ENCODE measurements around the gene SNHG17. TPM values are rescaled to one million over a fixed set of nuclear protein-coding genes. Genes with fewer than 3 reads are reported as not detected.

The SNHG17 gene
- total and polyA plus RNA-seq, 2 donors (not counting 1 experiment from before 2014, with no cell fraction given): 49.6 to 78.0 TPM

Small RNAs within 50 kb of the gene (small RNA-seq; reads per million reads assigned to genes)
- gene RF00056 (ENCODE audit: insufficient read length, low read depth, low replicate concordance) (not detected), gene SNORA60 (ENCODE audit: insufficient read length, low read depth, low replicate concordance) (12.3 reads per million, percentile 85 among the genes with 10 or more reads in this experiment), gene SNORA71A (ENCODE audit: insufficient read length, low read depth, low replicate concordance) (6.1 reads per million, percentile 74 among the genes with 10 or more reads in this experiment), gene SNORA71B (ENCODE audit: insufficient read length, low read depth, low replicate concordance) (376 reads per million, percentile 97 among the genes with 10 or more reads in this experiment), gene SNORA71C (ENCODE audit: insufficient read length, low read depth, low replicate concordance) (not detected), gene SNORA71D (ENCODE audit: insufficient read length, low read depth, low replicate concordance) (60.9 reads per million, percentile 94 among the genes with 10 or more reads in this experiment), gene SNORA71E (ENCODE audit: insufficient read length, low read depth, low replicate concordance) (not detected)

Other genes with a start within 250 kb of the SNHG17 start
- not detected in 2 replicates for gene KIAA1755, start 174.6 kb downstream of the SNHG17 start, total RNA-seq
- not detected in 2 replicates for gene KIAA1755, start 174.6 kb downstream of the SNHG17 start, polyA plus RNA-seq
- 0.44 TPM in 1 of 2 replicates, not detected in the other for gene BPI, start 131.2 kb downstream of the SNHG17 start, total RNA-seq
- 0.10 and 0.13 TPM in 2 replicates for gene BPI, start 131.2 kb downstream of the SNHG17 start, polyA plus RNA-seq
- gene LBP, start 88.8 kb downstream of the SNHG17 start, total RNA-seq: not detected in 2 replicates
- gene LBP, start 88.8 kb downstream of the SNHG17 start, polyA plus RNA-seq: not detected in 2 replicates
- 58.3 and 63.4 TPM in 2 replicates for gene RALGAPB, start 37.5 kb upstream of the SNHG17 start, total RNA-seq
- 15.0 and 21.2 TPM in 2 replicates for gene RALGAPB, start 37.5 kb upstream of the SNHG17 start, polyA plus RNA-seq
- not detected in 2 replicates for gene ADIG, start 145.9 kb upstream of the SNHG17 start, total RNA-seq
- gene ADIG, start 145.9 kb upstream of the SNHG17 start, polyA plus RNA-seq: not detected in 2 replicates
- not detected in 2 replicates for gene ARHGAP40, start 166.5 kb upstream of the SNHG17 start, total RNA-seq
- gene ARHGAP40, start 166.5 kb upstream of the SNHG17 start, polyA plus RNA-seq: not detected in 2 replicates

Measured in B cell (primary cell).